Stimulated activated CD8-positive, alpha-beta memory T cell treated with anti-CD3 and anti-CD28 coated beads, Interleukin-12 subunit alpha, Interleukin-12 subunit beta, amount 100 ng/mL, for 24 hours (primary cell): ENCODE measurements around the gene ZFP36L2.

ENCODE experiments used
- DNase-seq: peaks from one replicate; pipeline ENCODE4 v3.0.0-alpha.2; 2020; ENCODE audit errors: extremely low read depth

ZFP36L2 gene, protein sequence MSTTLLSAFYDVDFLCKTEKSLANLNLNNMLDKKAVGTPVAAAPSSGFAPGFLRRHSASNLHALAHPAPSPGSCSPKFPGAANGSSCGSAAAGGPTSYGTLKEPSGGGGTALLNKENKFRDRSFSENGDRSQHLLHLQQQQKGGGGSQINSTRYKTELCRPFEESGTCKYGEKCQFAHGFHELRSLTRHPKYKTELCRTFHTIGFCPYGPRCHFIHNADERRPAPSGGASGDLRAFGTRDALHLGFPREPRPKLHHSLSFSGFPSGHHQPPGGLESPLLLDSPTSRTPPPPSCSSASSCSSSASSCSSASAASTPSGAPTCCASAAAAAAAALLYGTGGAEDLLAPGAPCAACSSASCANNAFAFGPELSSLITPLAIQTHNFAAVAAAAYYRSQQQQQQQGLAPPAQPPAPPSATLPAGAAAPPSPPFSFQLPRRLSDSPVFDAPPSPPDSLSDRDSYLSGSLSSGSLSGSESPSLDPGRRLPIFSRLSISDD

DNA sequence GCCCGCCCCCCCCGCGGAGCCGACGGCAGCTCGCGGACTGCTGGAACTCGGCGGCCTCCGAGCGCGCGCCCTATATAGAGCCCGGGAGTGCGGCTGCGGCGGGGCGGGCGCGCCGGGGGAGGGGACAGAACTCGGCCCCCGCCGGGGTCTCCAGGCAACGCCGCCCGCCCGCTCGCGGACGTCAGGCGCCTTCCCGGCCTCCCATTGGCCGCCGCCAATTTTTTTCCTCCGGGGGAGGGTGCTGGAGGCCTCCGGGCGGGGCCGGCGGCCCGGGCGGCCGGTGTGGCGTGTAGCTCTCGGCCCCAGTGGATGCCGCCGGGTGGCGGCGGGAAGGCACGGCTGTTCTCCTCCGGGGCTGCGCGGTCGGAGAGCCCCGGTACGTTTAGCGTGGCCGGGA is at the start of gene ZFP36L2:
Gene ZFP36L2, minus strand, starts transcription at position 49 of the 397 bp plus-strand sequence. CDS start 291 bp downstream, outside the sequence.
- peak; percentile 88 for DNase-seq

DNA sequence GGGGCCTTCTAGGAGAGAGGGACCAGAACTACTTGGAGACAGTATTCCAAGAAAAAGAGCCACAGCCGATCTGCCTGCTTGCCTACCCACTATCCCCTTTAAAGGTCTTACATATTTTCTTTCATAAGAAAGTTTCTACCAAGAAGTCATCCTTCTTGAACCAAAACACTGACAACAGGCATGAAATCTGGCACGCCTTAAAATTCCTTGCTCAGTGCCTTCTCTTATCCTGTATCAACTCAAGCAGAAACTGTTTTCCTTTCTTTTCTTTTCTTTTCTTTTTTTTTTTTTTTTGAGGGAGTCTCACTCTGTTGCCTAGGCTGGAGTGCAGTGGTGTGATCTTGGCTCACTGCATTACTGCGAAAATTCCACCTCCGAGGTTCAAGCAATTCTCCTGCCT is 48.3 kb upstream of the ZFP36L2 start:
- no peak for DNase-seq

DNA sequence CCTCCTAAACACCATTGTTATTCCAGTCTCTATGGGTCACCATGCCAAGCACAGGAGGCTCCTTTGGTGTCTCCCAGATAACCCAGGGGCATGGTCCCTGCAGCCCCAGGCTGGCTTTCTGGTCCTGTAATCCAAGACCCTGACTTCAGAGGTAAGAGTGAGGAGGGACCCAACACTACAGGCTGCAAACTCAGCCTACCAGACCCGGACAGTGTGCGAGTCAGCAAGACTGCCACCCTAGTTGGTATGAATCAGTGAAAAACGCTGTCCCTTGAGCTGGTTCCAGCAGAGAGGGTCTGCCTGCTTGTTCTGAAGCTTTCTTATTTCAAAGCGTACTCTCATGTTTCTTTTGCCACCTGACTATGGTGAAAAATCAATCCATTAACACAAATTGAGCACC is 47.6 kb upstream of the ZFP36L2 start:
- no peak for DNase-seq

DNA sequence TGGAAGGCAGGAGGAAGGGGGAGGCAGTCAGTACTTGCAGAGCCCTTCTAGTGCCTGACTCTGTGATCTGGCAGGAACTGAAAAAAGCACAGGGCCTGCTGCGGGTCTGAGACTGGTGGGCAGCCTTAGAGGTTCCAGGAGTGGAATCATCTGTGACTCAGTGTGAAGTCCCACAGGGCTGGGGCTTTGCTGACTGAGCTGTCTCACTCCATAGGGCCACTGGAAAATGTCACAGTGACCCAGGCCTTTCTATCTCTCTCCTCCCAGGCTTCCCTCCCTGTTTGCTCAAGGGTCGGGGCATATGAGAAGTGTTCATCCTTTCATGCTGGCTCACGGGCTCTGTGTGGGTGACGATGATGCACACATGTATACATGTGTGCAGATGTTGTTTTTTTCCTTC is 47.1 kb upstream of the ZFP36L2 start:
- no peak for DNase-seq

- DNase-seq, result no peak
These were observed 44.7 kb upstream of the ZFP36L2 start for GRCh38 chr2:43270930-43271615.

DNA sequence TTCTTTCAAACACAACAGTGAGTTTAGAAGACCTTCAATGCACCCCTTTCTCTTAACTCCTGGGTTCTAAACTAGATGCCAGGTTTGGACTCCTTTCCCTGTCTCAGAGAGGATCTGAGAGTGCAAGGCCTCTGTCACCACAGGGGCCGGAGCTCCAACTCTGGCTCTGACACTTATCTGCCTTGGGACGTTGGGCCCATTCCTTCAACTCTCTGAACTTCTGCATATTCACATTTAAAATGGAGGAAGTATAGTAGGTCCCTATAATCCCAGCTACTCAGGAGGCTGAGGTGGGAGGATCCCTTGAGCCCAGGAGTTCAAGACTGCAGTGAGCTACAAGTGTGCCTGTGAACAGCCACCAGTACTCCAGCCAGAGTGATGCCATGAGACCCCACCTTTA is 44.1 kb upstream of the ZFP36L2 start:
- no peak for DNase-seq

DNA sequence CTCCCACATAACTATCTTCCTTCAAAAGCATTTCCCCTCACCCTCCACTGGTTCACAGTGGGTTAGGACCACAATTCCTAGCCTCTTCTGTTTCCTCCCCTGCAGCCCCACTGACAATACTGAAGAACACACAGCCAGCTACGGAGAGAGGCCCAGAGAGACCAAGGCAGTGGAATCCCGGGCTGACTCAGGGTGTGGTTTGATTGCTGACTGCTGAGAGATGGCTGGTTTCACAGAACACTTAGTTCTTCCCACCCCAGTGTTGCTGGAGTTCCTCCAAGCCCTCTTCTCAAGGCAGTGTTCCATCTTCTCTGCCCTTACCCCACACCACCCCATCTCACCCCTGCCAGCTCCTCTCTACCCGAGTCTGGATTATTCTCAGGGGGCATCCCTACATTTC is 43.3 kb upstream of the ZFP36L2 start:
- DNase-seq, result no peak

- no peak for DNase-seq
These were observed 42.7 kb upstream of the ZFP36L2 start for GRCh38 chr2:43269074-43269572.

DNA sequence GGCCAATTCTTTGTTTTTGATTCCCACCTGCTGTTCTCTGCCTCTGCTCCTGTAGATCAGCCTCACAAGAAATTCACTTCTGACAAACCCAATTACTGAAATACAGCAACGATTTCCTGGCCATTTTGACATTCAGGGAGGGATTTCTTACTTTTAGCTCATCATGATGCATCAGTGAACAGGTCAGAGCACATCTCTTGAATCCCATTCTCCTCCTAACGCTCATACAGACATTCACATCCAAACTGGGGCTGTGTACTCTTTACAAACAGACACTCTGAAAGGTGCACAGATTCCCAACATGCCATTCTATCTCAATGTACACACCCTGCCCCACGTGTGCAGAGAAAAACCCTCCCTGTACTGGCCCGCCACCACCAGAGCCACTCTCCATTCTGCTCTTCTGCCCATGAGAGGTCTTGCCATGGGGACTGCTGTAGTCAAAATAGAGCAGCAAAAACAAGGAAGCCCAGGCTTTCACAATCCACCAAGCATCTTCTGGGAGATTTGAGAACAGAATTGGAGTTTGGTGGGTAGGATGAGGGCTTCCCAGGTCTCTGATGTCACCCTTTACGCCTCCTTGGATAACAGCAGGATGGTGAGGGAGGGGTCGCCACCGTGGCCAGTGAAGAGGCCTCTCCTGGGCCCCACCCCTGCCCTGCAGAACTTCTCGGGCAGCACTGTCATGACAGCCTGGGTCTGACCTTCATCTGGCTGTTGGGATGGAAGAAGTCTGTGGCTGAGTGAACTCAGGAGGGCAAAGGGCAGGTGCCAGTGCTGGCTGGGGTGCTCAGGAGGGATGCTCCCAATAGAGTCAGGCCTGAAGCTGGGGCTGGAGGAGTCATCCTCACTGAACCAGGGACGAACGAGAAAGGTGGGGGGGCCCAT is 41.9 kb upstream of the ZFP36L2 start:
- DNase-seq, result no peak

DNA sequence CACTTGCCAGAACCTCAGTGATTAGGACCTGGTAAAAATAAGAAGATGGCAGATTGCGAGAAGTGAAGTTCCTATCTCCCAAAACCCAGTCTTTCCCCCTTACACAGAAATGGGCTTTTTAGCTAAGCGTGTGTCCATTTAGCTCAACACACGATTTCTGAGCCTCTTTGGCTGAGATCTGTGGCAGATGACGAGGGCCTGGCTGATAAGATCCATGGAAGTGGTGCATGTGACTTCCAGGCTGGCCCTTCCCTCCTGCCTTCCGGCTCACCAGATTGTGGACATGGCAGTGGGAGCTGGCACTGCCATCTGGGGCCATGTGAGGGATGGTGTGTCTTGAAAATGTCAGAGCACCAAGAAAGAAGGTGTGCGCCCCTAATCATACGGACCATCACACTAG is 41.0 kb upstream of the ZFP36L2 start:
- no peak for DNase-seq

DNA sequence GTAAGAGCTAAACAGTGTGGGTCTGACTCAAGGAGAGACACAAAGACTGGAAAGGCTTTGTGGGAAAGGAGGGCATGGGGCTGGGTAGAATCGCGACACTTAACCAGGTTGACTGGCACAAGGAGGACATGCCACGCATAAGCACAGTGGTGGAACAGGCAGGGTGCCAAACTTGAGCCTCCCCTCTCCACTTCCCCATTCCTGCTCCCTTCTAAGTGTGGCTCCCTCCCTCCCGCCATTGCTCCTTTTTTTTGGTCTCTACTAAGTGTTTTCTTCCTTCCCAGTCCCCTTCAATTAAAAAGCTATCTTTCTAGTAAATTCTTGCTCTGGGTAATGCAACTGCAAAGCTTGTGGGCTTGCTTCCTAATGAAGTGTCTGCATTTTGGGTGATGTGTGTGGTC is 40.3 kb upstream of the ZFP36L2 start:
- no peak for DNase-seq

- DNase-seq, result no peak
These were observed 39.0 kb upstream of the ZFP36L2 start for GRCh38 chr2:43265421-43265820.

GRCh38 chr2:43265001-43265400 is 38.6 kb upstream of the ZFP36L2 start:
- no peak for DNase-seq

- DNase-seq, result no peak
These were observed 36.5 kb upstream of the ZFP36L2 start for GRCh38 chr2:43262951-43263350.

DNA sequence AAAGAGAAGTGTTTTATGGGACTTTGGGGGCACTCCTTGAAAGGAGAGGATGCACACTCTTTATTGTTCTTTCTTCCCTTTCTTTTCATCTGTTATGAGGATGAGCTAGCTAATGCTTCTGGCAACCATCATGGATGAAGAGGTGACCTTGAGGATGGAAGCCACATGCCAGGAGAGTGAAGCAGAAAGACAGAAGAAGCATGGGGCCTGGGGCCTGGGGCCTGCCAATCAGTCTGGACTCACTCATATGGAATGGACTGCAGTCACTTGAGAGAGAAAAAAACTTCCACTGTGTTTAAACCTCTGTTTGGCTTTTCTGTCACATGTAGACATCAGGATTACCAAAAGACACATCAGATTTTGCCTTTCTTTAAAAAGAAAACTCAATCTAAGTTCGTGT is 35.8 kb upstream of the ZFP36L2 start:
- no peak for DNase-seq

DNA sequence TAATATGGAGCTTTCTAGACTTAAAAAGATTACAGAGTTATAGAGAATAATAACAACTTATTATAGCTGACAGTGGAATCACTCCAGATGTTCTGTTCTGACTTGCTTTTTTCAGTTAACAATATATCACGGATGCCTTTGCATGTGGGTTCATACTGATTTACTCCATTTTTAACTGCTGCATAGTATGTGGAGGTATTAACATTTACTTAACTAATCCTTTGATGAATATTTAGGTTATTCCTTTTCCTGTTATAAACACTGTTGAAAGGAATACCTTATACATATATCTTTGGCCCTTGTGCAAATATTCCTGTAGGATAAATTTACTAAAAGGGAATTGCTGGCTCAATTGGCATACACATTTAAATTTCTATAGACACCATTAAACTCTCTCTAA is 33.1 kb upstream of the ZFP36L2 start:
- no peak for DNase-seq

GRCh38 chr2:43258547-43259156 is 32.2 kb upstream of the ZFP36L2 start:
- DNase-seq, result no peak

DNA sequence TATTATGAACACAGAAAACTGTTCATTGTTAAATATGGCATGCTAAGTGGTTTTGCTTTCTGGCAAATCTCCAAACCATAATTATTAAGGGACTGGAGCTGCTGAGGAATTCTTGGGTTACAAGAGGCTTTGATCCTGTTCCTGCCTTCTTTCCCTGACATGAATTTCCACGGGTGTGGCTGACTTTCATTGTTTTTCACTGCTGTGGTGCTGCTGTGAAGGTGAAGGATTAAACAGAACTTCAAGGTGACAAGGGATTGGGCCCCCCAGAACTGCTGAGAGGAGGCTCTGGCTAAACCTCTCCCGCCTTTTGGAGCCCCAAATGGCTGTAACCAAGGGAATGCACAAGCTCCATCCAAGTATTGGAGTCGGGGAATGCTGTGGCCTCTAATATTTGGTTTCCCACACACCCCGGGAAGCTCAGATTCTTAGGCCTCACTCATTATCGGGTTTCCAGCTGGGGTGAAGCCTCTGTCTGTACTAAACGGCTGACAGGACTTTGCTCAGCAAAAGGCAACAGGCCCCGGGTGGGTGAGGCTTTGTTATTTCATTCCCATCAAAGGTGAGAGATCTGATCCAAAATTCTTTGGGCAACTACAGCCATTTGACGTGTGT is 29.0 kb upstream of the ZFP36L2 start:
- no peak for DNase-seq

DNA sequence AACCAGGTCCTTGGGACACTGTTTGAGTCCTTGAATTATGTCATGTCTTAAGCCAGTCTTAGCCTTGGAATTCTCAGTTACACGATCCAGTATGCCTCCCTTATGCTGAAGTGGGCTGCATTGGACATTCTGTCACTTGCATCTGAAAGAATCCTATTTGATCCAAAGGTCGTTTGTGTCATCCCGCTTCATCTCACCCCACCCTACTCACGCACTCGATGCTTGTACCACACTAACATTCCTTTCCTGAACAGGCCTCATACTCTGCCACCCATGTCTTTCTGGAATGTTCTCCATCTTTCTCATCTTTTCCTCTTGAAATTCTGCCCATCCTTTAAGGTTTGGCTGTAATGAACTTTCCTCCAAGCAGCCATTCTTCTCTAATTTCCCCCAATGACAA is 27.9 kb upstream of the ZFP36L2 start:
- no peak for DNase-seq

DNA sequence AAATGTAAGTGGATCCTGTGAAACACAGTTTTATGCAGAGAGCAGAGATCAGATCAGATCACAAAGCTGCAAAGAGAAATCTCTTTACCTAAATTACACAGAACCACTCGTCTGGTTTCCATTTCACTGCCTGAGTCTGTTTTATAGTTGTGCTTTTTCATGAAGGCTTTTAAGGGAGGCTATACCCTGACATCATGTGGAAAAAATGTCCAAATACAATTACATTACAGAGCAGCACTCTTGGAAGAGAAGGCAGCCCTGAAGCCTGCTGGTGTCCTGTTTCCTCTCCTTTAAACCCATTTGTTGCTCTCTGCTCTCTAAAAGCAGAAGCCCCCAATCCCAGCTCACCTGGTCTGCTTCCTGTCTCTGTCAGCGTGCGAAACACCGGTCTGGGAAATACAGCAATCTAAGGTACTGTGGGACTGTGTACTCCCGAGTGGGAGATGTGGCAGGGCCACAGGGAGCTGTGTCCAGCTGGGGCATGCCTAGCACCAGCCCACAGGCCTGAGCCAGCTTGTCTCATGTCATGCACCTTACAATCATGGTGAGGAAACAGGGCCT is 24.8 kb upstream of the ZFP36L2 start:
- DNase-seq, result no peak

DNA sequence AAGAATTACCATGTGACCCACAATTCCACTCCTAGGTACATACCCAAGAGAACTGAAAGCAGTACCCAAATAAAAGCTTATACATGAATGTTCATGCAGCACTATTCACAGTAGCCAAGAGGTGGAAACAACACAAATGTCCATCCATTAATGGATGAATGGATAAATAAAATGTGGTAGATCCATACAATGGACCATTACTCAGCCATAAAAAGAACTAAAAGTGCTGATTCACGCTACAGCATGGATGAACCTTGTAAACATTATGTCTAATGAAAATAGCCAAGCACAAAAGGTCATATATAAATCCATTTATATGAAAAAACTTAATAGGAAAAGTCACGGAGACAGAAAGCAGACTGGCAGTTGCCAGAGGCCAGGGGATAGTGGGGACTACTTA is 23.6 kb upstream of the ZFP36L2 start:
- no peak for DNase-seq
